ENCODE data around the gene AFP.

The AFP gene

DNA sequence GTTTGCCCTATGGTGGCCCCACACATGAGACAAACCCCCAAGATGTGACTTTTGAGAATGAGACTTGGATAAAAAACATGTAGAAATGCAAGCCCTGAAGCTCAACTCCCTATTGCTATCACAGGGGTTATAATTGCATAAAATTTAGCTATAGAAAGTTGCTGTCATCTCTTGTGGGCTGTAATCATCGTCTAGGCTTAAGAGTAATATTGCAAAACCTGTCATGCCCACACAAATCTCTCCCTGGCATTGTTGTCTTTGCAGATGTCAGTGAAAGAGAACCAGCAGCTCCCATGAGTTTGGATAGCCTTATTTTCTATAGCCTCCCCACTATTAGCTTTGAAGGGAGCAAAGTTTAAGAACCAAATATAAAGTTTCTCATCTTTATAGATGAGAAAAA is 17.3 kb upstream of the AFP start:
- Histone ChIP-seq H3K4me2 (no peak overlapping the region), H3K36me3 (ENCODE audit: insufficient read depth) (no peaks in the 10 kb centered on the region), H3K9ac (no peak overlapping the region), H3K79me2 (ENCODE audit: insufficient read depth, low read depth) (no peaks in the 10 kb centered on the region), H3K27ac (no peak overlapping the region), H4K20me1 (ENCODE audit: insufficient read depth) (no peaks in the 10 kb centered on the region), H3K27me3 (ENCODE audit: insufficient read depth, low read depth) (no peaks in the 10 kb centered on the region), H2AFZ (ENCODE audit: low read depth) (no peak overlapping the region), H3K4me3 (IDR thresholded peaks at IDR 0.05; ENCODE audit: insufficient read depth, low read depth, low read length) (no peak overlapping the region), H3K4me1 (ENCODE audit: low read depth, poor library complexity, severe bottlenecking) (no peaks in the 10 kb centered on the region)
- TF ChIP-seq, protein P1, sequence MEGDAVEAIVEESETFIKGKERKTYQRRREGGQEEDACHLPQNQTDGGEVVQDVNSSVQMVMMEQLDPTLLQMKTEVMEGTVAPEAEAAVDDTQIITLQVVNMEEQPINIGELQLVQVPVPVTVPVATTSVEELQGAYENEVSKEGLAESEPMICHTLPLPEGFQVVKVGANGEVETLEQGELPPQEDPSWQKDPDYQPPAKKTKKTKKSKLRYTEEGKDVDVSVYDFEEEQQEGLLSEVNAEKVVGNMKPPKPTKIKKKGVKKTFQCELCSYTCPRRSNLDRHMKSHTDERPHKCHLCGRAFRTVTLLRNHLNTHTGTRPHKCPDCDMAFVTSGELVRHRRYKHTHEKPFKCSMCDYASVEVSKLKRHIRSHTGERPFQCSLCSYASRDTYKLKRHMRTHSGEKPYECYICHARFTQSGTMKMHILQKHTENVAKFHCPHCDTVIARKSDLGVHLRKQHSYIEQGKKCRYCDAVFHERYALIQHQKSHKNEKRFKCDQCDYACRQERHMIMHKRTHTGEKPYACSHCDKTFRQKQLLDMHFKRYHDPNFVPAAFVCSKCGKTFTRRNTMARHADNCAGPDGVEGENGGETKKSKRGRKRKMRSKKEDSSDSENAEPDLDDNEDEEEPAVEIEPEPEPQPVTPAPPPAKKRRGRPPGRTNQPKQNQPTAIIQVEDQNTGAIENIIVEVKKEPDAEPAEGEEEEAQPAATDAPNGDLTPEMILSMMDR (conservative IDR thresholded peaks at IDR 0.05; ENCODE audit: low read depth, low read length), result no peak

DNA sequence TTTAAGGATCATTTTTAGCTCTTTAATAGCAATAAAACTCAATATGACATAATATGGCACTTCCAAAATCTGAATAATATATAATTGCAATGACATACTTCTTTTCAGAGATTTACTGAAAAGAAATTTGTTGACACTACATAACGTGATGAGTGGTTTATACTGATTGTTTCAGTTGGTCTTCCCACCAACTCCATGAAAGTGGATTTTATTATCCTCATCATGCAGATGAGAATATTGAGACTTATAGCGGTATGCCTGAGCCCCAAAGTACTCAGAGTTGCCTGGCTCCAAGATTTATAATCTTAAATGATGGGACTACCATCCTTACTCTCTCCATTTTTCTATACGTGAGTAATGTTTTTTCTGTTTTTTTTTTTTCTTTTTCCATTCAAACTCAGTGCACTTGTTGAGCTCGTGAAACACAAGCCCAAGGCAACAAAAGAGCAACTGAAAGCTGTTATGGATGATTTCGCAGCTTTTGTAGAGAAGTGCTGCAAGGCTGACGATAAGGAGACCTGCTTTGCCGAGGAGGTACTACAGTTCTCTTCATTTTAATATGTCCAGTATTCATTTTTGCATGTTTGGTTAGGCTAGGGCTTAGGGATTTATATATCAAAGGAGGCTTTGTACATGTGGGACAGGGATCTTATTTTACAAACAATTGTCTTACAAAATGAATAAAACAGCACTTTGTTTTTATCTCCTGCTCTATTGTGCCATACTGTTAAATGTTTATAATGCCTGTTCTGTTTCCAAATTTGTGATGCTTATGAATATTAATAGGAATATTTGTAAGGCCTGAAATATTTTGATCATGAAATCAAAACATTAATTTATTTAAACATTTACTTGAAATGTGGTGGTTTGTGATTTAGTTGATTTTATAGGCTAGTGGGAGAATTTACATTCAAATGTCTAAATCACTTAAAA is 16.6 kb upstream of the AFP start:
- no peaks in the 10 kb centered on the region for H3K36me3 ChIP-seq (ENCODE audit: insufficient read depth)
- H3K4me1 ChIP-seq (ENCODE audit: low read depth, poor library complexity, severe bottlenecking), result no peaks in the 10 kb centered on the region
- no peak overlapping the region for H3K27ac ChIP-seq
- H3K4me3 ChIP-seq (IDR thresholded peaks at IDR 0.05; ENCODE audit: insufficient read depth, low read depth, low read length), result no peak overlapping the region
- H3K79me2 ChIP-seq (ENCODE audit: insufficient read depth, low read depth), result no peaks in the 10 kb centered on the region
- H4K20me1 ChIP-seq (ENCODE audit: insufficient read depth), result no peaks in the 10 kb centered on the region
- no peak overlapping the region for H2AFZ ChIP-seq (ENCODE audit: low read depth)
- TF ChIP-seq, protein P1 (conservative IDR thresholded peaks at IDR 0.05; ENCODE audit: low read depth, low read length), result no peak
- H3K9ac ChIP-seq, result no peak overlapping the region
- no peaks in the 10 kb centered on the region for H3K27me3 ChIP-seq (ENCODE audit: insufficient read depth, low read depth)
- H3K4me2 ChIP-seq, result no peak overlapping the region

DNA sequence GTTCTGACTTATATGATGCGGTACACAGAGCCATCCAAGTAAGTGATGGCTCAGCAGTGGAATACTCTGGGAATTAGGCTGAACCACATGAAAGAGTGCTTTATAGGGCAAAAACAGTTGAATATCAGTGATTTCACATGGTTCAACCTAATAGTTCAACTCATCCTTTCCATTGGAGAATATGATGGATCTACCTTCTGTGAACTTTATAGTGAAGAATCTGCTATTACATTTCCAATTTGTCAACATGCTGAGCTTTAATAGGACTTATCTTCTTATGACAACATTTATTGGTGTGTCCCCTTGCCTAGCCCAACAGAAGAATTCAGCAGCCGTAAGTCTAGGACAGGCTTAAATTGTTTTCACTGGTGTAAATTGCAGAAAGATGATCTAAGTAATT is 15.4 kb upstream of the AFP start:
- no peaks in the 10 kb centered on the region for H3K27me3 ChIP-seq (ENCODE audit: insufficient read depth, low read depth)
- no peak overlapping the region for H3K4me2 ChIP-seq
- no peak overlapping the region for H3K9ac ChIP-seq
- TF ChIP-seq, protein P1 (conservative IDR thresholded peaks at IDR 0.05; ENCODE audit: low read depth, low read length), result no peak
- no peak overlapping the region for H3K4me3 ChIP-seq (IDR thresholded peaks at IDR 0.05; ENCODE audit: insufficient read depth, low read depth, low read length)
- H3K27ac ChIP-seq, result no peak overlapping the region
- H4K20me1 ChIP-seq (ENCODE audit: insufficient read depth), result no peaks in the 10 kb centered on the region
- no peaks in the 10 kb centered on the region for H3K36me3 ChIP-seq (ENCODE audit: insufficient read depth)
- H2AFZ ChIP-seq (ENCODE audit: low read depth), result no peak overlapping the region
- no peaks in the 10 kb centered on the region for H3K4me1 ChIP-seq (ENCODE audit: low read depth, poor library complexity, severe bottlenecking)
- no peaks in the 10 kb centered on the region for H3K79me2 ChIP-seq (ENCODE audit: insufficient read depth, low read depth)

- no peak overlapping the region for H3K4me2 ChIP-seq
- H3K4me1 ChIP-seq (ENCODE audit: low read depth, poor library complexity, severe bottlenecking), result no peaks in the 10 kb centered on the region
Measured at GRCh38 chr4:73421708-73422457, 14.1 kb upstream of the AFP start.

More at GRCh38 chr4:73421708-73422457, 14.1 kb upstream of the AFP start:
- Histone ChIP-seq H2AFZ (ENCODE audit: low read depth) (no peak overlapping the region), H3K27me3 (ENCODE audit: insufficient read depth, low read depth) (no peaks in the 10 kb centered on the region), H3K79me2 (ENCODE audit: insufficient read depth, low read depth) (no peaks in the 10 kb centered on the region), H4K20me1 (ENCODE audit: insufficient read depth) (no peaks in the 10 kb centered on the region), H3K9ac (no peak overlapping the region), H3K27ac (no peak overlapping the region), H3K36me3 (ENCODE audit: insufficient read depth) (no peaks in the 10 kb centered on the region), H3K4me3 (IDR thresholded peaks at IDR 0.05; ENCODE audit: insufficient read depth, low read depth, low read length) (no peak overlapping the region)
- TF ChIP-seq, protein P1 (conservative IDR thresholded peaks at IDR 0.05; ENCODE audit: low read depth, low read length), result no peak
